Measurements from ENCODE around the gene PLCD1. TPM values are rescaled to one million over a fixed set of nuclear protein-coding genes. Genes with fewer than 3 reads are reported as not detected.

The PLCD1 gene
- total and polyA plus RNA-seq, 2 of the 13 experiments (the other 11 are each of a cell fraction or from before 2014, with no cell fraction given), result 10.1 to 12.4 TPM

- no peak for TF ChIP-seq AFF4 (CRISPR knock-in tag; IDR thresholded peaks at IDR 0.05)
Observed at GRCh38 chr3:37984596-37984995, 44.8 kb downstream of the PLCD1 start (continued).

- Histone ChIP-seq H3K79me2 (ENCODE audit: insufficient read depth, low read length) (no peaks in the 10 kb centered on the region), H3K9ac (ENCODE audit: insufficient read depth, low read depth, low read length) (no peak overlapping the region), H3K27ac (ENCODE audit: extremely low read length, insufficient read depth, low read length) (no peak overlapping the region), H4K20me1 (ENCODE audit: insufficient read depth, low read length) (no peaks in the 10 kb centered on the region), H3K36me3 (replicated peaks in 1 of 2; ENCODE audit: control insufficient read depth in 1 of 2, insufficient read depth in 2 of 2, low read length in 2 of 2) (peaks cover 21 to 33% of the 10 kb centered on the region in 2 experiments), H3K27me3 (ENCODE audit: control insufficient read depth in 1 of 2, insufficient read depth in 2 of 2, low read length in 2 of 2) (no peaks in the 10 kb centered on the region; a peak in 1 of 5 replicates), H3K9me3 (ENCODE audit: low read length) (no peaks in the 10 kb centered on the region), H2AFZ (ENCODE audit: low read length) (no peak overlapping the region), H3K4me1 (ENCODE audit: insufficient read depth, low read length) (peaks cover 59% of the 10 kb centered on the region), H3K4me2 (ENCODE audit: low read depth, low read length) (no peak overlapping the region), H3K4me3 (replicated peaks in 1 of 3; ENCODE audit: insufficient read depth in 1 of 3, low read depth in 2 of 3, low read length in 3 of 3) (no peak overlapping the region)
- FAIRE-seq, result no peak
- ChIA-PET CTCF (ENCODE audit: low intra/inter-chr PET ratio, low total read pairs) (no interaction called here), POLR2A (no interaction called here)
- no peak for DNase-seq (ENCODE audit: low spot score)
- in situ Hi-C loops (cut with HindIII; ENCODE audit: extremely low pct_ligation_motif_present, low pct_unique_long_range_greater_than_20kb), result no loop called here
- WGBS (ENCODE audit: low lambda C conversion rate), result 89% methylated on average over 7 of the region's 7 CpGs
- intact Hi-C loops (cut with micrococcal nuclease; ENCODE audit: unreplicated experiment), result no loop called here
- no peak for TF ChIP-seq ZFP41 (CRISPR knock-in tag; IDR thresholded peaks at IDR 0.05; ENCODE audit: borderline replicate concordance)
- BruUV-seq (replicated peaks), result no TSS peak
- ATAC-seq, result no peak
Observed at GRCh38 chr3:37984051-37984450, 45.4 kb downstream of the PLCD1 start.

- no peak for ATAC-seq
- H3K36me3 ChIP-seq (replicated peaks in 1 of 2; ENCODE audit: control insufficient read depth in 1 of 2, insufficient read depth in 2 of 2, low read length in 2 of 2), result peaks cover 21 to 38% of the 10 kb centered on the region in 2 experiments
- H3K4me2 ChIP-seq (ENCODE audit: low read depth, low read length), result no peak overlapping the region
- no peak for FAIRE-seq
- H3K79me2 ChIP-seq (ENCODE audit: insufficient read depth, low read length), result no peaks in the 10 kb centered on the region
- no peak overlapping the region for H3K9ac ChIP-seq (ENCODE audit: insufficient read depth, low read depth, low read length)
- H3K27ac ChIP-seq (ENCODE audit: extremely low read length, insufficient read depth, low read length), result no peak overlapping the region
- H2AFZ ChIP-seq (ENCODE audit: low read length), result no peak overlapping the region
- peaks cover 44% of the 10 kb centered on the region for H3K4me1 ChIP-seq (ENCODE audit: insufficient read depth, low read length)
- intact Hi-C loops (cut with micrococcal nuclease; ENCODE audit: unreplicated experiment), result no loop called here
- BruUV-seq (replicated peaks), result no TSS peak
- no peak for DNase-seq (ENCODE audit: low spot score)
- no peaks in the 10 kb centered on the region for H3K9me3 ChIP-seq (ENCODE audit: low read length)
- H4K20me1 ChIP-seq (ENCODE audit: insufficient read depth, low read length), result no peaks in the 10 kb centered on the region
- in situ Hi-C loops (cut with HindIII; ENCODE audit: extremely low pct_ligation_motif_present, low pct_unique_long_range_greater_than_20kb), result no loop called here
- no peak overlapping the region for H3K4me3 ChIP-seq (replicated peaks in 1 of 3; ENCODE audit: insufficient read depth in 1 of 3, low read depth in 2 of 3, low read length in 3 of 3)
- WGBS (ENCODE audit: low lambda C conversion rate), result 100% methylated on average over 1 of the region's 1 CpG
- ChIA-PET CTCF (ENCODE audit: low intra/inter-chr PET ratio, low total read pairs) (no interaction called here), POLR2A (no interaction called here)
- no peaks in the 10 kb centered on the region for H3K27me3 ChIP-seq (ENCODE audit: control insufficient read depth in 1 of 2, insufficient read depth in 2 of 2, low read length in 2 of 2)
- TF ChIP-seq ZNF652 (CRISPR knock-in tag; IDR thresholded peaks at IDR 0.05; ENCODE audit: borderline replicate concordance, low read depth) (no peak), ZNF670 (CRISPR knock-in tag; IDR thresholded peaks at IDR 0.05; ENCODE audit: borderline replicate concordance) (no peak), HNF1B (CRISPR knock-in tag; IDR thresholded peaks at IDR 0.05) (no peak), FOXA1 (IDR thresholded peaks at IDR 0.05) (no peak), FOXA1 (CRISPR knock-in tag; IDR thresholded peaks at IDR 0.05) (no peak), ZNF703 (CRISPR knock-in tag; IDR thresholded peaks at IDR 0.05; ENCODE audit: borderline replicate concordance) (no peak), ZNF34 (CRISPR knock-in tag; IDR thresholded peaks at IDR 0.05; ENCODE audit: borderline replicate concordance) (no peak), KLF16 (CRISPR knock-in tag; IDR thresholded peaks at IDR 0.05) (no peak), MED8 (CRISPR knock-in tag; IDR thresholded peaks at IDR 0.05; ENCODE audit: insufficient replicate concordance) (no peak), POLR2G (IDR thresholded peaks at IDR 0.05; ENCODE audit: low read depth, low read length) (no peak), ZNF501 (CRISPR knock-in tag; IDR thresholded peaks at IDR 0.05) (no peak)
Observed at GRCh38 chr3:37982331-37982730, 47.1 kb downstream of the PLCD1 start.

All from HepG2 (cell line).